Tibial nerve (tissue), 4 donors: ENCODE measurements around the gene LAMP2.

Experiments
- EP300 ChIP-seq, 2 donors: sonication (generic); formaldehyde crosslinking; IDR thresholded peaks; one replicate each; pipeline ENCODE4 v1.6.1; 2017; ENCODE audit warnings: antibody characterized with exemption in 2 of 2, mild to moderate bottlenecking in 1 of 2
- POLR2A ChIP-seq, 2 donors: fragments of 450-650 bp; IDR thresholded peaks; one replicate each; pipeline ENCODE4 v1.6.1; 2017; ENCODE audit warnings: antibody characterized with exemption in 2 of 2, mild to moderate bottlenecking in 2 of 2, moderate library complexity in 2 of 2
- TF ChIP-seq, protein P1 (sequence below), 5 experiments: fragments of 200-600 bp in 3 of 5; fragments of 450-650 bp in 2 of 5; sonication (generic) in 3 of 5; IDR thresholded peaks; one replicate each; pipeline ENCODE4 v1.5.1; 2016 to 2019; ENCODE audit warnings: antibody characterized with exemption in 5 of 5, mild to moderate bottlenecking in 3 of 5, moderate library complexity in 2 of 5

DNA sequence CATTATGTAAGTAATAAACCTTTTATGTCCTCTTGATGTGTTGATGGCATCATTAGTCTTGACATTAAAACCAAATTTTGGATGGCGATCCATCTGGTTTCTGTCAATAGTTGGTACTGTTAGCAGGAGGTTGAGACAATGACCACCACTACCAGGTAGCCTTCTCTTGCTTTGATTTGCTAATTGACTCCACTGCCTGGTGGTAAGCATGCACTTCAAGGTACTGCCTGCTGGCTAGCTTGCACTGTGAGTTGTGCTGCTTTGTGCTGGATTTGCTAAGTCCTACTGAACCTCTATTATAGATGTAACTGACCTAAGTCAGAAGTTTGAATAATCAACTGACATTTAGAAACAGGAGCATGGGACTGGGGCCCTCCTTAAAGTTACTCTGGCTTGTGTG lies 60.9 kb downstream of the LAMP2 start:
- TF ChIP-seq, protein P1, sequence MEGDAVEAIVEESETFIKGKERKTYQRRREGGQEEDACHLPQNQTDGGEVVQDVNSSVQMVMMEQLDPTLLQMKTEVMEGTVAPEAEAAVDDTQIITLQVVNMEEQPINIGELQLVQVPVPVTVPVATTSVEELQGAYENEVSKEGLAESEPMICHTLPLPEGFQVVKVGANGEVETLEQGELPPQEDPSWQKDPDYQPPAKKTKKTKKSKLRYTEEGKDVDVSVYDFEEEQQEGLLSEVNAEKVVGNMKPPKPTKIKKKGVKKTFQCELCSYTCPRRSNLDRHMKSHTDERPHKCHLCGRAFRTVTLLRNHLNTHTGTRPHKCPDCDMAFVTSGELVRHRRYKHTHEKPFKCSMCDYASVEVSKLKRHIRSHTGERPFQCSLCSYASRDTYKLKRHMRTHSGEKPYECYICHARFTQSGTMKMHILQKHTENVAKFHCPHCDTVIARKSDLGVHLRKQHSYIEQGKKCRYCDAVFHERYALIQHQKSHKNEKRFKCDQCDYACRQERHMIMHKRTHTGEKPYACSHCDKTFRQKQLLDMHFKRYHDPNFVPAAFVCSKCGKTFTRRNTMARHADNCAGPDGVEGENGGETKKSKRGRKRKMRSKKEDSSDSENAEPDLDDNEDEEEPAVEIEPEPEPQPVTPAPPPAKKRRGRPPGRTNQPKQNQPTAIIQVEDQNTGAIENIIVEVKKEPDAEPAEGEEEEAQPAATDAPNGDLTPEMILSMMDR (IDR thresholded peaks at IDR 0.05), result no peak
- TF ChIP-seq POLR2A (IDR thresholded peaks at IDR 0.05) (no peak), EP300 (IDR thresholded peaks at IDR 0.05) (no peak)
